ENCODE results near the gene TXNRD3. TPM values are rescaled to one million over a fixed set of nuclear protein-coding genes. Genes with fewer than 3 reads are reported as not detected.

The TXNRD3 gene
- polyA plus RNA-seq, 1 of the 3 experiments (the other 2 are of a cell fraction): 4.7 TPM

GRCh38 chr3:126581569-126581968 lies 73.4 kb downstream of the TXNRD3 start:
- no peak for DNase-seq
- WGBS (ENCODE audit: low lambda C conversion rate): 60% methylated on average over 2 of the region's 2 CpGs
- Histone ChIP-seq H3K9me3 (no peaks in the 10 kb centered on the region), H3K4me3 (ENCODE audit: low read depth in 2 of 2, low read length in 1 of 2) (no peak overlapping the region), H3F3A (replicated peaks; ENCODE audit: insufficient read depth) (peaks cover 5% of the 10 kb centered on the region), H3K4me2 (no peak overlapping the region), H3K27me3 (ENCODE audit: insufficient read depth) (no peaks in the 10 kb centered on the region), H3K27ac (ENCODE audit: low read depth in 2 of 2, low read length in 1 of 2) (no peak overlapping the region), H2AFZ (ENCODE audit: low read depth) (no peak overlapping the region), H3K79me2 (ENCODE audit: insufficient read depth) (no peaks in the 10 kb centered on the region), H3K9ac (no peak overlapping the region), H3K9me2 (no peaks in the 10 kb centered on the region), H3K4me1 (ENCODE audit: control insufficient read depth in 1 of 2, insufficient read depth in 2 of 2, low read depth in 1 of 2, low read length in 1 of 2) (no peaks in the 10 kb centered on the region), H4K20me1 (ENCODE audit: insufficient read depth) (no peaks in the 10 kb centered on the region), H3K36me3 (replicated peaks in 1 of 2; ENCODE audit: control insufficient read depth in 1 of 2, insufficient read depth in 2 of 2, low read length in 1 of 2) (no peaks in the 10 kb centered on the region)
- no peak for TF ChIP-seq FOSL2 (IDR thresholded peaks at IDR 0.05; ENCODE audit: borderline replicate concordance, low read depth)
- no peak for TF ChIP-seq NFIC (IDR thresholded peaks at IDR 0.05; ENCODE audit: borderline replicate concordance)
- no peak for TF ChIP-seq MEF2A (IDR thresholded peaks at IDR 0.05; ENCODE audit: borderline replicate concordance, low read depth)
- no peak for TF ChIP-seq EP300 (IDR thresholded peaks at IDR 0.05; ENCODE audit: borderline replicate concordance in 1 of 2, low read depth in 1 of 2, low read length in 1 of 2)
- TF ChIP-seq IRF3 (IDR thresholded peaks at IDR 0.05; ENCODE audit: low read depth, low read length): no peak
- no peak for TF ChIP-seq RAD21 (IDR thresholded peaks at IDR 0.05; ENCODE audit: low read length)
- TF ChIP-seq, protein P1, sequence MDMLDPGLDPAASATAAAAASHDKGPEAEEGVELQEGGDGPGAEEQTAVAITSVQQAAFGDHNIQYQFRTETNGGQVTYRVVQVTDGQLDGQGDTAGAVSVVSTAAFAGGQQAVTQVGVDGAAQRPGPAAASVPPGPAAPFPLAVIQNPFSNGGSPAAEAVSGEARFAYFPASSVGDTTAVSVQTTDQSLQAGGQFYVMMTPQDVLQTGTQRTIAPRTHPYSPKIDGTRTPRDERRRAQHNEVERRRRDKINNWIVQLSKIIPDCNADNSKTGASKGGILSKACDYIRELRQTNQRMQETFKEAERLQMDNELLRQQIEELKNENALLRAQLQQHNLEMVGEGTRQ (IDR thresholded peaks at IDR 0.05; ENCODE audit: borderline replicate concordance, low read depth, low read length): no peak
- no peak for TF ChIP-seq FOXM1 (IDR thresholded peaks at IDR 0.05; ENCODE audit: low read depth)
- TF ChIP-seq SMC3 (IDR thresholded peaks at IDR 0.05; ENCODE audit: low read depth, low read length): no peak
- TF ChIP-seq YY1 (IDR thresholded peaks at IDR 0.05; ENCODE audit: low read depth): no peak
- no peak for TF ChIP-seq POLR2AphosphoS5 (IDR thresholded peaks at IDR 0.05; ENCODE audit: low read depth, low read length)
- no peak for TF ChIP-seq NRF1 (IDR thresholded peaks at IDR 0.05; ENCODE audit: low read depth, low read length)
- TF ChIP-seq, protein P2, sequence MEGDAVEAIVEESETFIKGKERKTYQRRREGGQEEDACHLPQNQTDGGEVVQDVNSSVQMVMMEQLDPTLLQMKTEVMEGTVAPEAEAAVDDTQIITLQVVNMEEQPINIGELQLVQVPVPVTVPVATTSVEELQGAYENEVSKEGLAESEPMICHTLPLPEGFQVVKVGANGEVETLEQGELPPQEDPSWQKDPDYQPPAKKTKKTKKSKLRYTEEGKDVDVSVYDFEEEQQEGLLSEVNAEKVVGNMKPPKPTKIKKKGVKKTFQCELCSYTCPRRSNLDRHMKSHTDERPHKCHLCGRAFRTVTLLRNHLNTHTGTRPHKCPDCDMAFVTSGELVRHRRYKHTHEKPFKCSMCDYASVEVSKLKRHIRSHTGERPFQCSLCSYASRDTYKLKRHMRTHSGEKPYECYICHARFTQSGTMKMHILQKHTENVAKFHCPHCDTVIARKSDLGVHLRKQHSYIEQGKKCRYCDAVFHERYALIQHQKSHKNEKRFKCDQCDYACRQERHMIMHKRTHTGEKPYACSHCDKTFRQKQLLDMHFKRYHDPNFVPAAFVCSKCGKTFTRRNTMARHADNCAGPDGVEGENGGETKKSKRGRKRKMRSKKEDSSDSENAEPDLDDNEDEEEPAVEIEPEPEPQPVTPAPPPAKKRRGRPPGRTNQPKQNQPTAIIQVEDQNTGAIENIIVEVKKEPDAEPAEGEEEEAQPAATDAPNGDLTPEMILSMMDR (IDR thresholded peaks at IDR 0.05): no peak
- TF ChIP-seq USF1 (IDR thresholded peaks at IDR 0.05; ENCODE audit: borderline replicate concordance, low read depth): no peak
- TF ChIP-seq, protein P3, sequence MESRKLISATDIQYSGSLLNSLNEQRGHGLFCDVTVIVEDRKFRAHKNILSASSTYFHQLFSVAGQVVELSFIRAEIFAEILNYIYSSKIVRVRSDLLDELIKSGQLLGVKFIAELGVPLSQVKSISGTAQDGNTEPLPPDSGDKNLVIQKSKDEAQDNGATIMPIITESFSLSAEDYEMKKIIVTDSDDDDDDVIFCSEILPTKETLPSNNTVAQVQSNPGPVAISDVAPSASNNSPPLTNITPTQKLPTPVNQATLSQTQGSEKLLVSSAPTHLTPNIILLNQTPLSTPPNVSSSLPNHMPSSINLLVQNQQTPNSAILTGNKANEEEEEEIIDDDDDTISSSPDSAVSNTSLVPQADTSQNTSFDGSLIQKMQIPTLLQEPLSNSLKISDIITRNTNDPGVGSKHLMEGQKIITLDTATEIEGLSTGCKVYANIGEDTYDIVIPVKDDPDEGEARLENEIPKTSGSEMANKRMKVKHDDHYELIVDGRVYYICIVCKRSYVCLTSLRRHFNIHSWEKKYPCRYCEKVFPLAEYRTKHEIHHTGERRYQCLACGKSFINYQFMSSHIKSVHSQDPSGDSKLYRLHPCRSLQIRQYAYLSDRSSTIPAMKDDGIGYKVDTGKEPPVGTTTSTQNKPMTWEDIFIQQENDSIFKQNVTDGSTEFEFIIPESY (IDR thresholded peaks at IDR 0.05; ENCODE audit: borderline replicate concordance, low read depth): no peak
- TF ChIP-seq CHD2 (IDR thresholded peaks at IDR 0.05; ENCODE audit: low read length, partially characterized antibody): no peak
- no peak for TF ChIP-seq RCOR1 (IDR thresholded peaks at IDR 0.05; ENCODE audit: low read length)
- no peak for TF ChIP-seq FOXJ3 (CRISPR knock-in tag; IDR thresholded peaks at IDR 0.05)
- ChIA-PET POLR2A (no interaction called here), CTCF (no interaction called here)
